Choroid plexus epithelial cell (primary cell): ENCODE results near the gene LSM7.

Source experiments
- DNase-seq: peaks from one replicate; pipeline ENCODE4 v3.0.0-alpha.2; 2010; ENCODE audit warnings: low read depth
- H3K4me3 ChIP-seq: 2 replicates; pipeline ENCODE4 v1.5.1; 2011; ENCODE audit warnings: low read depth, mild to moderate bottlenecking, control low read depth, low read length, moderate library complexity
- TF ChIP-seq, protein P1 (sequence below): conservative IDR thresholded peaks from 2 replicates; pipeline ENCODE4 v1.5.1; 2011; ENCODE audit warnings: low read depth, mild to moderate bottlenecking, control low read depth, inconsistent platforms, low read length, moderate library complexity

LSM7 gene

DNA sequence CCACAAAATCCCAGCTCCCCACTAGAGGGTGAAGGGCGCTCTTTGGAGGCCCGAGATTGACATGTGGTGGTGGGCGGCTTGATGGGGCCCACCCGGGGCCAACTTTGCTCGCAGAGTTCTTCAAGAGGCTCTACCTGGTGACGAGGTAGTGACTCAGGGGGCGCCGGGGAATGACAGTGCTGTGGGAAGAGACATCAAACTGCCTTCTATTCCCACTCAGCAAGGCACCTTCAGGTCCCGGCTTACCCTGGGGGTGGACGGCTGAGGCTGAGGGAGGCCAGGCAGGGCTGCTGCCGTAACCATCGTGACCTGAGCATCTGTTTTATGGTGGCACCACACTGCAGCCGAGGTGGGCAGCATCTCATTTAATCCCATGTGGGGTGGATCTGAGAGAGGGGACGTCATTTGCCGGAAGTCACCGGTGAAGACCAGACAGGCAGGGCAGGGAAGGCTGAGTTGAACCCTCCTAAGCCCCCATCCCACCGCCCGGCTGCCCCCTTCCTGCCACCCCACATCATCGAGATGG, 22.0 kb downstream of the LSM7 start:
- TF ChIP-seq, protein P1, sequence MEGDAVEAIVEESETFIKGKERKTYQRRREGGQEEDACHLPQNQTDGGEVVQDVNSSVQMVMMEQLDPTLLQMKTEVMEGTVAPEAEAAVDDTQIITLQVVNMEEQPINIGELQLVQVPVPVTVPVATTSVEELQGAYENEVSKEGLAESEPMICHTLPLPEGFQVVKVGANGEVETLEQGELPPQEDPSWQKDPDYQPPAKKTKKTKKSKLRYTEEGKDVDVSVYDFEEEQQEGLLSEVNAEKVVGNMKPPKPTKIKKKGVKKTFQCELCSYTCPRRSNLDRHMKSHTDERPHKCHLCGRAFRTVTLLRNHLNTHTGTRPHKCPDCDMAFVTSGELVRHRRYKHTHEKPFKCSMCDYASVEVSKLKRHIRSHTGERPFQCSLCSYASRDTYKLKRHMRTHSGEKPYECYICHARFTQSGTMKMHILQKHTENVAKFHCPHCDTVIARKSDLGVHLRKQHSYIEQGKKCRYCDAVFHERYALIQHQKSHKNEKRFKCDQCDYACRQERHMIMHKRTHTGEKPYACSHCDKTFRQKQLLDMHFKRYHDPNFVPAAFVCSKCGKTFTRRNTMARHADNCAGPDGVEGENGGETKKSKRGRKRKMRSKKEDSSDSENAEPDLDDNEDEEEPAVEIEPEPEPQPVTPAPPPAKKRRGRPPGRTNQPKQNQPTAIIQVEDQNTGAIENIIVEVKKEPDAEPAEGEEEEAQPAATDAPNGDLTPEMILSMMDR: no peak
- H3K4me3 ChIP-seq: no peak overlapping the region
- no peak for DNase-seq

- H3K4me3 ChIP-seq: no peak overlapping the region
- TF ChIP-seq, protein P1: no peak
- DNase-seq: no peak
Measured at GRCh38 chr19:2305452-2306280, 22.7 kb downstream of the LSM7 start.

- no peak for DNase-seq
- TF ChIP-seq, protein P1: no peak
- no peak overlapping the region for H3K4me3 ChIP-seq
Measured at GRCh38 chr19:2303211-2303798, 25.1 kb downstream of the LSM7 start.

GRCh38 chr19:2302319-2303210, 25.8 kb downstream of the LSM7 start:
- TF ChIP-seq, protein P1: no peak
- H3K4me3 ChIP-seq: no peak overlapping the region
- peak; percentile 64 for DNase-seq

- TF ChIP-seq, protein P1: no peak
- H3K4me3 ChIP-seq: no peak overlapping the region
- DNase-seq: no peak
Measured at GRCh38 chr19:2300533-2300932, 27.9 kb downstream of the LSM7 start.

GRCh38 chr19:2296141-2296540, 32.2 kb downstream of the LSM7 start:
- no peak overlapping the region for H3K4me3 ChIP-seq
- DNase-seq: no peak
- TF ChIP-seq, protein P1: no peak
